Tibial artery (tissue), 4 donors: ENCODE data around the gene LRRC55.

Experiments used
- DNase-seq, 2 donors: peaks; one replicate each; pipeline ENCODE4 v3.0.0-alpha.2; 2019
- H3K27ac ChIP-seq, 2 donors: fragments of 200-600 bp; sonication (generic) in 1 of 2; 1 replicate in 1 of 2; 2 replicates in 1 of 2; pipeline ENCODE4 v1.5.1; 2018 to 2019; ENCODE audit warnings: mild to moderate bottlenecking in 1 of 2
- H3K27me3 ChIP-seq, 2 donors: fragments of 200-600 bp; sonication (generic) in 1 of 2; one replicate each; pipeline versions ENCODE4 v1.5.1 to v1.6.0; 2016 to 2019
- H3K36me3 ChIP-seq, 3 donors: fragments of 200-600 bp; sonication (generic) in 2 of 3; one replicate each; pipeline ENCODE4 v1.5.1; 2016 to 2019; ENCODE audit warnings: mild to moderate bottlenecking in 2 of 3
- H3K4me1 ChIP-seq, 4 donors: fragments of 200-600 bp; sonication (generic) in 2 of 4; 1 replicate in 3 of 4; 2 replicates in 1 of 4; pipeline ENCODE4 v1.5.1; 2016 to 2019
- H3K4me3 ChIP-seq, 2 donors: fragments of 200-600 bp; sonication (generic) in 1 of 2; 1 replicate in 1 of 2; 2 replicates in 1 of 2; pipeline ENCODE4 v1.5.1; 2018 to 2019; ENCODE audit warnings: mild to moderate bottlenecking in 2 of 2
- H3K9me3 ChIP-seq, 3 donors: fragments of 200-600 bp; sonication (generic) in 1 of 3; one replicate each; pipeline ENCODE4 v1.5.1; 2016 to 2019
- CTCF ChIP-seq, 2 experiments: fragments of 200-600 bp in 1 of 2; fragments of 450-650 bp in 1 of 2; IDR thresholded peaks; one replicate each; pipeline ENCODE4 v1.5.1; 2017 to 2019; ENCODE audit warnings: antibody characterized with exemption in 2 of 2, mild to moderate bottlenecking in 1 of 2, moderate library complexity in 1 of 2
- intact Hi-C: fragments of 100-400 bp; cut with DNase I; formaldehyde crosslinking; loops from one replicate; pipeline ENCODE4 v1.15.0; 2023; ENCODE audit warnings: low total_unique reads

The LRRC55 gene

GRCh38 chr11:57240757-57241156 lies 59.0 kb downstream of the LRRC55 start:
- peaks cover 0 to 24% of the 10 kb centered on the region in 2 donors for H3K27me3 ChIP-seq
- DNase-seq, result no peak
- intact Hi-C loops, result no loop called here
- no peaks in the 10 kb centered on the region for H3K4me1 ChIP-seq
- no peak overlapping the region for H3K27ac ChIP-seq
- H3K4me3 ChIP-seq, result no peak overlapping the region
- H3K36me3 ChIP-seq, result no peaks in the 10 kb centered on the region
- TF ChIP-seq CTCF (IDR thresholded peaks at IDR 0.05), result no peak
- no peaks in the 10 kb centered on the region for H3K9me3 ChIP-seq
